A549 (cell line): ENCODE measurements around the gene ATP5F1E. TPM values are rescaled to one million over a fixed set of nuclear protein-coding genes. Genes with fewer than 3 reads are reported as not detected.

ENCODE experiments used
- ATAC-seq, 2 experiments: fragments of 200-7000 bp in 1 of 2; fragments of >200 bp in 1 of 2; cut with Nextera tagmentation in 1 of 2; cut with Tn5 transposase in 1 of 2; 3 replicates each; pipeline versions ENCODE4 v1.8.0 to v1.9.1; 2018 to 2020; ENCODE audit warnings: mild to moderate bottlenecking in 1 of 2, moderate library complexity in 1 of 2
- CTCF ChIA-PET: fragments of 300-600 bp; sonication (Branson Sonifier 250); formaldehyde crosslinking; extraction: SDS; loops from one replicate; lab custom pipeline; 2021; ENCODE audit warnings: antibody characterized with exemption, inconsistent platforms; lab: Yijun Ruan, JAX
- POLR2A ChIA-PET: fragments of 350-600 bp; formaldehyde crosslinking; extraction: SDS; loops from one replicate; lab custom pipeline; 2021; ENCODE audit warnings: antibody characterized with exemption, inconsistent platforms; lab: Yijun Ruan, JAX
- DNase-seq, 2 experiments: peaks; one replicate each; pipeline versions ENCODE4 v3.0.0 to v3.0.0-alpha.2; 2011 to 2016; ENCODE audit warnings: low read depth in 1 of 2, low spot score in 1 of 2
- FAIRE-seq: peaks from 2 replicates; lab custom pipeline; 2011; peaks lifted over from hg19 to GRCh38; lab: Jason Lieb, UNC
- H3K27ac ChIP-seq, 2 experiments: fragments of >200 bp; sonication (Bioruptor Twin); formaldehyde crosslinking; 3 replicates each; pipeline ENCODE4 v1.5.1; 2016 to 2017
- H3K4me1 ChIP-seq: fragments of >200 bp; sonication (Bioruptor Twin); formaldehyde crosslinking; 3 replicates; pipeline ENCODE4 v1.6.1; 2016
- H3K4me2 ChIP-seq: fragments of >200 bp; sonication (Bioruptor Twin); formaldehyde crosslinking; 3 replicates; pipeline ENCODE4 v1.6.1; 2016
- H3K4me3 ChIP-seq: fragments of >200 bp; sonication (Bioruptor Twin); formaldehyde crosslinking; 3 replicates; pipeline ENCODE4 v1.5.1; 2016
- H3K9me3 ChIP-seq: fragments of >200 bp; sonication (Bioruptor Twin); formaldehyde crosslinking; 3 replicates; pipeline ENCODE4 v1.6.1; 2016
- BCL3 ChIP-seq: fragments of >200 bp; sonication (Bioruptor Twin); formaldehyde crosslinking; IDR thresholded peaks from 3 replicates; pipeline ENCODE4 v1.6.1; 2016
- BHLHE40 ChIP-seq: IDR thresholded peaks from 2 replicates; pipeline ENCODE4 v1.6.1; 2012; ENCODE audit warnings: low read depth, low read length, inconsistent platforms
- CEBPB ChIP-seq, 2 experiments: fragments of >200 bp in 1 of 2; sonication (Bioruptor Twin) in 1 of 2; formaldehyde crosslinking in 1 of 2; IDR thresholded peaks; 2 replicates each; pipeline ENCODE4 v1.6.1; 2012 to 2016
- CTCF ChIP-seq: fragments of >200 bp; sonication (Bioruptor Twin); formaldehyde crosslinking; IDR thresholded peaks from 3 replicates; pipeline ENCODE4 v1.5.1; 2016
- E2F6 ChIP-seq: IDR thresholded peaks from 2 replicates; pipeline ENCODE4 v1.6.1; 2012; ENCODE audit warnings: low read depth, borderline replicate concordance
- EHF ChIP-seq: fragments of 250-450 bp; sonication (Bioruptor Pico); IDR thresholded peaks from 2 replicates; pipeline ENCODE4 v1.5.0; 2020; ENCODE audit warnings: mild to moderate bottlenecking
- EP300 ChIP-seq, 2 experiments: fragments of >200 bp; sonication (Bioruptor Twin); formaldehyde crosslinking; IDR thresholded peaks; 2 replicates in 1 of 2; 3 replicates in 1 of 2; pipeline ENCODE4 v1.6.1; 2016 to 2017
- ESRRA ChIP-seq: fragments of 150-350 bp; IDR thresholded peaks from 2 replicates; pipeline ENCODE4 v1.6.1; 2014; ENCODE audit warnings: mild to moderate bottlenecking, low read length, borderline replicate concordance
- FOSB ChIP-seq: fragments of 250-450 bp; sonication (Bioruptor Pico); IDR thresholded peaks from 2 replicates; pipeline ENCODE4 v1.5.0; 2020; ENCODE audit warnings: mild to moderate bottlenecking, moderate library complexity
- FOSL2 ChIP-seq, 2 experiments: fragments of 450-650 bp in 1 of 2; fragments of >200 bp in 1 of 2; sonication (Bioruptor Twin) in 1 of 2; formaldehyde crosslinking; IDR thresholded peaks; 2 replicates each; pipeline versions ENCODE4 v1.5.0 to v1.6.1; 2016 to 2020; ENCODE audit warnings: mild to moderate bottlenecking in 1 of 2, moderate library complexity in 1 of 2
- HOXB5 ChIP-seq: fragments of 250-450 bp; sonication (Bioruptor Pico); IDR thresholded peaks from 2 replicates; pipeline ENCODE4 v1.5.0; 2020; ENCODE audit warnings: mild to moderate bottlenecking, moderate library complexity
- MYC ChIP-seq: IDR thresholded peaks from 2 replicates; pipeline ENCODE4 v1.6.1; 2012; ENCODE audit warnings: mild to moderate bottlenecking, inconsistent platforms, low read length, improper control_type of control experiment, borderline replicate concordance
- POLR2A ChIP-seq: IDR thresholded peaks from 2 replicates; pipeline ENCODE4 v1.6.1; 2012; ENCODE audit warnings: mild to moderate bottlenecking, low read length
- POLR2AphosphoS2 ChIP-seq: conservative IDR thresholded peaks from 2 replicates; pipeline ENCODE4 v1.6.1; 2012; ENCODE audit warnings: low read length, improper control_type of control experiment, inconsistent platforms
- RAD21 ChIP-seq, 2 experiments: fragments of >200 bp in 1 of 2; sonication (Bioruptor Twin) in 1 of 2; formaldehyde crosslinking in 1 of 2; IDR thresholded peaks in 1 of 2; conservative IDR thresholded peaks in 1 of 2; 2 replicates in 1 of 2; 3 replicates in 1 of 2; pipeline ENCODE4 v1.6.1; 2012 to 2018; ENCODE audit warnings: inconsistent platforms in 1 of 2
- RFX5 ChIP-seq: fragments of 450-650 bp; IDR thresholded peaks from 2 replicates; pipeline ENCODE4 v1.7.1; 2014; ENCODE audit warnings: antibody characterized with exemption, mild to moderate bottlenecking, moderate library complexity
- TP53 ChIP-seq: fragments of 250-450 bp; sonication (Bioruptor Pico); IDR thresholded peaks from 2 replicates; pipeline ENCODE4 v1.5.0; 2021; ENCODE audit warnings: mild to moderate bottlenecking, moderate library complexity
- USF2 ChIP-seq: fragments of 450-650 bp; IDR thresholded peaks from 2 replicates; pipeline ENCODE4 v1.6.1; 2014; ENCODE audit warnings: antibody characterized with exemption
- ZC3H11A ChIP-seq: fragments of 450-650 bp; IDR thresholded peaks from 2 replicates; pipeline ENCODE4 v1.6.1; 2014; ENCODE audit warnings: antibody characterized with exemption, mild to moderate bottlenecking
- ZNF302 ChIP-seq: fragments of 250-450 bp; sonication (Bioruptor Pico); IDR thresholded peaks from 2 replicates; pipeline ENCODE4 v1.9.0; 2021; ENCODE audit warnings: inconsistent platforms, mild to moderate bottlenecking, moderate library complexity
- WGBS: methylation state at CpG from one replicate; pipeline ENCODE4 v1.1.6; 2017; ENCODE audit errors: missing lambda C conversion rate; 5-methylcytosine and 5-hydroxymethylcytosine counted together
- polyA plus RNA-seq, 4 experiments: library from polyadenylated mRNA; depleted of rRNA in 3 of 4; stranded (reverse); fragments of >200 nt; fragmentation: RNase III in 1 of 4; extraction: RNeasy Plus Mini Kit Qiagen cat#74134 plus additional on column Dnase treatment in 1 of 4; gene quantifications; 2 replicates in 3 of 4; 3 replicates in 1 of 4; pipeline ENCODE4 v1.2.3, GENCODE V29; 2011 to 2017
- TF ChIP-seq, protein P1 (sequence below): fragments of 250-450 bp; sonication (Bioruptor Pico); IDR thresholded peaks from 2 replicates; pipeline ENCODE4 v1.5.0; 2021; ENCODE audit warnings: mild to moderate bottlenecking, moderate library complexity, borderline replicate concordance
- TF ChIP-seq, protein P2 (sequence below): fragments of 250-450 bp; sonication (Bioruptor Pico); IDR thresholded peaks from 2 replicates; pipeline ENCODE4 v1.5.0; 2020; ENCODE audit warnings: low read depth, mild to moderate bottlenecking, moderate library complexity
- TF ChIP-seq, protein P3 (sequence below): fragments of 200-600 bp; sonication (generic); IDR thresholded peaks from 2 replicates; pipeline ENCODE4 v1.6.1; 2016; ENCODE audit warnings: antibody characterized with exemption, mild to moderate bottlenecking, moderate library complexity

Gene ATP5F1E
- polyA plus RNA-seq, 2 of the 4 experiments (the other 2 are of a cell fraction), result 84.9 to 108 TPM

GRCh38 chr20:58998656-58999055, 33.5 kb downstream of the ATP5F1E start:
- H3K27ac ChIP-seq, result no peak overlapping the region
- POLR2A ChIA-PET, result no interaction called here
- peaks cover 18% of the 10 kb centered on the region for H3K4me1 ChIP-seq
- no peak overlapping the region for H3K4me2 ChIP-seq
- CTCF ChIA-PET, result interaction anchor here (1.2 kb wide), 1 partner anchor 9 kb away, joined by 3 read pairs; no protein-coding TSS in a partner anchor
- FAIRE-seq (no peak), DNase-seq (no peak), ATAC-seq (0 out of 6 replicates have a peak, but pooled peaks of 1 of the 2 experiments have one; percentile 11)
- TF ChIP-seq HOXB5 (CRISPR knock-in tag) (no peak), E2F6 (no peak), TP53 (CRISPR knock-in tag) (no peak), ZNF302 (CRISPR knock-in tag) (no peak), RFX5 (no peak), USF2 (no peak), FOSL2 (IDR thresholded peaks at IDR 0.05) (no peak), FOSL2 (CRISPR knock-in tag; IDR thresholded peaks at IDR 0.05) (no peak), FOSB (CRISPR knock-in tag) (no peak), CEBPB (IDR thresholded peaks at IDR 0.05) (no peak), MYC (no peak), EP300 (IDR thresholded peaks at IDR 0.05) (no peak), BHLHE40 (no peak), CTCF (no peak), POLR2AphosphoS2 (no peak), POLR2A (no peak), ZC3H11A (no peak), RAD21 (conservative IDR thresholded peaks at IDR 0.05 in 1 of 2, IDR thresholded peaks at IDR 0.05 in 1 of 2) (no peak)
- TF ChIP-seq, protein P1, sequence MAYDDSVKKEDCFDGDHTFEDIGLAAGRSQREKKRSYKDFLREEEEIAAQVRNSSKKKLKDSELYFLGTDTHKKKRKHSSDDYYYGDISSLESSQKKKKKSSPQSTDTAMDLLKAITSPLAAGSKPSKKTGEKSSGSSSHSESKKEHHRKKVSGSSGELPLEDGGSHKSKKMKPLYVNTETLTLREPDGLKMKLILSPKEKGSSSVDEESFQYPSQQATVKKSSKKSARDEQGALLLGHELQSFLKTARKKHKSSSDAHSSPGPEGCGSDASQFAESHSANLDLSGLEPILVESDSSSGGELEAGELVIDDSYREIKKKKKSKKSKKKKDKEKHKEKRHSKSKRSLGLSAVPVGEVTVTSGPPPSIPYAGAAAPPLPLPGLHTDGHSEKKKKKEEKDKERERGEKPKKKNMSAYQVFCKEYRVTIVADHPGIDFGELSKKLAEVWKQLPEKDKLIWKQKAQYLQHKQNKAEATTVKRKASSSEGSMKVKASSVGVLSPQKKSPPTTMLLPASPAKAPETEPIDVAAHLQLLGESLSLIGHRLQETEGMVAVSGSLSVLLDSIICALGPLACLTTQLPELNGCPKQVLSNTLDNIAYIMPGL (CRISPR knock-in tag), result no peak
- TF ChIP-seq, protein P2, sequence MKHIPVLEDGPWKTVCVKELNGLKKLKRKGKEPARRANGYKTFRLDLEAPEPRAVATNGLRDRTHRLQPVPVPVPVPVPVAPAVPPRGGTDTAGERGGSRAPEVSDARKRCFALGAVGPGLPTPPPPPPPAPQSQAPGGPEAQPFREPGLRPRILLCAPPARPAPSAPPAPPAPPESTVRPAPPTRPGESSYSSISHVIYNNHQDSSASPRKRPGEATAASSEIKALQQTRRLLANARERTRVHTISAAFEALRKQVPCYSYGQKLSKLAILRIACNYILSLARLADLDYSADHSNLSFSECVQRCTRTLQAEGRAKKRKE (CRISPR knock-in tag), result no peak
- H3K4me3 ChIP-seq, result no peak overlapping the region
- WGBS, result 95% methylated on average over 11 of the region's 11 CpGs
- no peaks in the 10 kb centered on the region for H3K9me3 ChIP-seq

DNA sequence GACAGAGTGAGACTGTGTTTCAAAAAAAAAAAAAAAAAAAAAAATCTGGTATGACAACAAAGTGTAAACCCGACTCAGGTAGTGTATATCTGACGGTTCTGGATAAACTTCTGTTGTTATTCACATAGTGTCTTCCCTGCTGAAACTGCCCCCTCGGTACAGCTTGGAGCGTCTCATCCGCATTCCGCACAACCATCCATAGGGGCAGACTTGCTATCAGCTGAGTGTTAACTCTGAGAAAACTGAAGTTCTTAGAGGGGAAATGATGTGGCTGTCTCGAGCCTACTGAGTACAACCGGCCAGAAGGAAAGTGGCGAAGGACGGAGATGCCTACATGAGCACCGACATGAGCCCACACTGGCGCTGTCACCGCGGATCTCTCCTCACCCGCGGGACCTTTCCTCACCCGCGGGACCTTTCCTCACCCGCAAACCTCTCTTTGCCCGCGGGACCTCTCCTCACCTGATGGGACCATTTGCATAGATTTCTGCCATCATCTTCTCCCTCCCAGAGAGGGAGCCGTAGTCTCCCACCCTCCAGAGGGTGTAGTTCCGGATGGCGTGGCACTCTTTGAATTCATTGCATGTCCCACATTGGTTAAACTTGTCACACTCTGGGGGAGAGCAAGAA, 34.9 kb downstream of the ATP5F1E start:
- no peak overlapping the region for H3K27ac ChIP-seq
- CTCF ChIA-PET, result interaction anchor here (0.6 to 0.9 kb wide), 2 partner anchors 15 to 54 kb away, joined by 3 read pairs; no protein-coding TSS in a partner anchor
- no peaks in the 10 kb centered on the region for H3K9me3 ChIP-seq
- POLR2A ChIA-PET, result interaction anchor here (1.1 kb wide), 1 partner anchor 35 kb away, joined by 3 read pairs; the partner anchor contains the start of gene ATP5F1E
- no peak for FAIRE-seq
- 95% methylated on average over 24 of the region's 24 CpGs for WGBS
- H3K4me1 ChIP-seq, result peaks cover 20% of the 10 kb centered on the region
- no peak overlapping the region for H3K4me2 ChIP-seq
- DNase-seq, result no peak
- H3K4me3 ChIP-seq, result no peak overlapping the region
- ATAC-seq, result no peak; a peak in 1 of 6 replicates
- TF ChIP-seq, protein P2 (CRISPR knock-in tag), result no peak
- TF ChIP-seq BCL3 (no peak), MYC (no peak), EHF (CRISPR knock-in tag) (no peak), ESRRA (no peak), CEBPB (IDR thresholded peaks at IDR 0.05) (no peak), BHLHE40 (no peak)
- TF ChIP-seq, protein P3, sequence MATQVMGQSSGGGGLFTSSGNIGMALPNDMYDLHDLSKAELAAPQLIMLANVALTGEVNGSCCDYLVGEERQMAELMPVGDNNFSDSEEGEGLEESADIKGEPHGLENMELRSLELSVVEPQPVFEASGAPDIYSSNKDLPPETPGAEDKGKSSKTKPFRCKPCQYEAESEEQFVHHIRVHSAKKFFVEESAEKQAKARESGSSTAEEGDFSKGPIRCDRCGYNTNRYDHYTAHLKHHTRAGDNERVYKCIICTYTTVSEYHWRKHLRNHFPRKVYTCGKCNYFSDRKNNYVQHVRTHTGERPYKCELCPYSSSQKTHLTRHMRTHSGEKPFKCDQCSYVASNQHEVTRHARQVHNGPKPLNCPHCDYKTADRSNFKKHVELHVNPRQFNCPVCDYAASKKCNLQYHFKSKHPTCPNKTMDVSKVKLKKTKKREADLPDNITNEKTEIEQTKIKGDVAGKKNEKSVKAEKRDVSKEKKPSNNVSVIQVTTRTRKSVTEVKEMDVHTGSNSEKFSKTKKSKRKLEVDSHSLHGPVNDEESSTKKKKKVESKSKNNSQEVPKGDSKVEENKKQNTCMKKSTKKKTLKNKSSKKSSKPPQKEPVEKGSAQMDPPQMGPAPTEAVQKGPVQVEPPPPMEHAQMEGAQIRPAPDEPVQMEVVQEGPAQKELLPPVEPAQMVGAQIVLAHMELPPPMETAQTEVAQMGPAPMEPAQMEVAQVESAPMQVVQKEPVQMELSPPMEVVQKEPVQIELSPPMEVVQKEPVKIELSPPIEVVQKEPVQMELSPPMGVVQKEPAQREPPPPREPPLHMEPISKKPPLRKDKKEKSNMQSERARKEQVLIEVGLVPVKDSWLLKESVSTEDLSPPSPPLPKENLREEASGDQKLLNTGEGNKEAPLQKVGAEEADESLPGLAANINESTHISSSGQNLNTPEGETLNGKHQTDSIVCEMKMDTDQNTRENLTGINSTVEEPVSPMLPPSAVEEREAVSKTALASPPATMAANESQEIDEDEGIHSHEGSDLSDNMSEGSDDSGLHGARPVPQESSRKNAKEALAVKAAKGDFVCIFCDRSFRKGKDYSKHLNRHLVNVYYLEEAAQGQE, result no peak
